Activated naive CD4-positive, alpha-beta T cell treated with anti-CD3 and anti-CD28 coated beads, Interleukin-2, amount 50 U/mL, for 16 hours (primary cell): Measurements from ENCODE around the gene FSTL4.
"Not testable (repeated sequence)": the region's sequence is repeated elsewhere in the genome, so short reads cannot be mapped to it uniquely, and the experiment has no call there.

Source experiments
- DNase-seq: peaks from one replicate; pipeline ENCODE4 v3.0.0-alpha.2; 2020

The FSTL4 gene

GRCh38 chr5:133450286-133450685 is 162.1 kb downstream of the FSTL4 start:
- no peak for DNase-seq

GRCh38 chr5:133449181-133449580 is 163.2 kb downstream of the FSTL4 start:
- DNase-seq: no peak

- no peak for DNase-seq
These were observed 165.9 kb downstream of the FSTL4 start for GRCh38 chr5:133446440-133446839.

GRCh38 chr5:133445744-133446143 is 166.6 kb downstream of the FSTL4 start:
- DNase-seq: no peak

- DNase-seq: not testable (repeated sequence)
These were observed 167.1 kb downstream of the FSTL4 start for GRCh38 chr5:133445204-133445603.

- DNase-seq: no peak
These were observed 167.6 kb downstream of the FSTL4 start for GRCh38 chr5:133444711-133445110.

- DNase-seq: no peak
These were observed 171.1 kb downstream of the FSTL4 start for GRCh38 chr5:133441166-133441815.

- DNase-seq: no peak
These were observed 171.8 kb downstream of the FSTL4 start for GRCh38 chr5:133440467-133441115.

GRCh38 chr5:133439859-133440258 is 172.5 kb downstream of the FSTL4 start:
- no peak for DNase-seq

GRCh38 chr5:133438487-133438886 is 173.9 kb downstream of the FSTL4 start:
- DNase-seq: no peak

- no peak for DNase-seq
These were observed 178.0 kb downstream of the FSTL4 start for GRCh38 chr5:133434336-133434735.

- DNase-seq: no peak
These were observed 178.7 kb downstream of the FSTL4 start for GRCh38 chr5:133433641-133434040.

GRCh38 chr5:133432956-133433532 is 179.3 kb downstream of the FSTL4 start:
- no peak for DNase-seq

GRCh38 chr5:133431326-133431865 is 180.9 kb downstream of the FSTL4 start:
- no peak for DNase-seq

- DNase-seq: no peak
These were observed 182.2 kb downstream of the FSTL4 start for GRCh38 chr5:133430095-133430494.

GRCh38 chr5:133429046-133429445 is 183.3 kb downstream of the FSTL4 start:
- DNase-seq: no peak

GRCh38 chr5:133428072-133428660 is 184.2 kb downstream of the FSTL4 start:
- DNase-seq: no peak

- no peak for DNase-seq
These were observed 185.1 kb downstream of the FSTL4 start for GRCh38 chr5:133427121-133427777.

- no peak for DNase-seq
These were observed 186.1 kb downstream of the FSTL4 start for GRCh38 chr5:133426264-133426663.

GRCh38 chr5:133425764-133426163 is 186.6 kb downstream of the FSTL4 start:
- no peak for DNase-seq

GRCh38 chr5:133425222-133425621 is 187.1 kb downstream of the FSTL4 start:
- DNase-seq: no peak

- peak; percentile 69 for DNase-seq
These were observed 188.6 kb downstream of the FSTL4 start for GRCh38 chr5:133423618-133424282.
